H9 (cell line): Measurements from ENCODE around the gene KIF5C. TPM values are rescaled to one million over a fixed set of nuclear protein-coding genes. Genes with fewer than 3 reads are reported as not detected.

Experiments
- DNase-seq: peaks from one replicate; pipeline ENCODE4 v3.0.0-alpha.2; 2017
- H2AFZ ChIP-seq: one replicate; pipeline ENCODE4 v1.6.1; 2013; ENCODE audit warnings: mild to moderate bottlenecking, low read length, control low read depth, moderate library complexity
- H2AK5ac ChIP-seq: 2 replicates; pipeline ENCODE4 v1.6.1; 2013; ENCODE audit warnings: low read length, control low read depth, mixed read lengths; ENCODE audit not compliant: insufficient read length
- H2BK120ac ChIP-seq: one replicate; pipeline ENCODE4 v1.6.1; 2013; ENCODE audit warnings: low read depth, mild to moderate bottlenecking, low read length, control low read depth, inconsistent platforms; ENCODE audit not compliant: poor library complexity, severe bottlenecking
- H2BK12ac ChIP-seq: 2 replicates; pipeline ENCODE4 v1.6.1; 2013; ENCODE audit warnings: low read length, control low read depth, mixed read lengths, low read depth; ENCODE audit not compliant: insufficient read length
- H2BK15ac ChIP-seq: 2 replicates; pipeline ENCODE4 v1.6.1; 2013; ENCODE audit warnings: low read depth, low read length, control low read depth
- H2BK20ac ChIP-seq: one replicate; pipeline ENCODE4 v1.6.1; 2013; ENCODE audit warnings: low read depth, mild to moderate bottlenecking, low read length, control low read depth, inconsistent platforms; ENCODE audit not compliant: poor library complexity, severe bottlenecking
- H2BK5ac ChIP-seq: 2 replicates; pipeline ENCODE4 v1.6.1; 2013; ENCODE audit warnings: low read length, control low read depth, mixed read lengths; ENCODE audit not compliant: insufficient read length
- H3K14ac ChIP-seq: 2 replicates; pipeline ENCODE4 v1.6.1; 2013; ENCODE audit warnings: low read length, control low read depth; ENCODE audit not compliant: insufficient read depth
- H3K18ac ChIP-seq: 2 replicates; pipeline ENCODE4 v1.6.1; 2013; ENCODE audit warnings: low read depth, mild to moderate bottlenecking, mixed read lengths, low read length, control low read depth; ENCODE audit not compliant: insufficient read length
- H3K23ac ChIP-seq: 2 replicates; pipeline ENCODE4 v1.6.1; 2013; ENCODE audit warnings: low read length, control low read depth, mixed read lengths, low read depth; ENCODE audit not compliant: insufficient read length
- H3K23me2 ChIP-seq: 2 replicates; pipeline ENCODE4 v1.6.1; 2013; ENCODE audit warnings: low read depth, mild to moderate bottlenecking, mixed read lengths, low read length, control low read depth; ENCODE audit not compliant: insufficient read length, poor library complexity, severe bottlenecking
- H3K27ac ChIP-seq: 2 replicates; pipeline ENCODE4 v1.5.1; 2013; ENCODE audit warnings: low read length, control low read depth, mixed read lengths, low read depth; ENCODE audit not compliant: insufficient read length
- H3K27me3 ChIP-seq: 2 replicates; pipeline ENCODE4 v1.6.1; 2013; ENCODE audit warnings: low read length, control low read depth, inconsistent platforms; ENCODE audit not compliant: insufficient read depth
- H3K4ac ChIP-seq: 2 replicates; pipeline ENCODE4 v1.6.1; 2013; ENCODE audit warnings: low read depth, mild to moderate bottlenecking, control low read depth, inconsistent platforms, low read length, moderate library complexity
- H3K4me1 ChIP-seq: 2 replicates; pipeline ENCODE4 v1.6.1; 2013; ENCODE audit warnings: low read length, control low read depth, inconsistent platforms; ENCODE audit not compliant: insufficient read depth
- H3K4me2 ChIP-seq: 2 replicates; pipeline ENCODE4 v1.6.1; 2013; ENCODE audit warnings: low read length, control low read depth, mixed read lengths; ENCODE audit not compliant: insufficient read length, insufficient read depth
- H3K56ac ChIP-seq: 2 replicates; pipeline ENCODE4 v1.6.1; 2013; ENCODE audit warnings: low read depth, mild to moderate bottlenecking, mixed read lengths, low read length, control low read depth; ENCODE audit not compliant: insufficient read length
- H3K79me1 ChIP-seq: 2 replicates; pipeline ENCODE4 v1.6.1; 2013; ENCODE audit warnings: low read depth, mild to moderate bottlenecking, moderate library complexity, low read length, control low read depth, inconsistent platforms; ENCODE audit not compliant: insufficient read depth, poor library complexity, severe bottlenecking
- H3K79me2 ChIP-seq: 2 replicates; pipeline ENCODE4 v1.6.1; 2013; ENCODE audit warnings: low read length, control low read depth, inconsistent platforms; ENCODE audit not compliant: insufficient read depth
- H3K9ac ChIP-seq: 2 replicates; pipeline ENCODE4 v1.6.1; 2013; ENCODE audit warnings: low read length, control low read depth, mixed read lengths; ENCODE audit not compliant: insufficient read length; ENCODE audit errors: extremely low read depth
- H3K9me3 ChIP-seq: one replicate; pipeline ENCODE4 v1.6.1; 2013; ENCODE audit warnings: low read depth, low read length, inconsistent platforms; ENCODE audit not compliant: control insufficient read depth
- H3T11ph ChIP-seq: one replicate; pipeline ENCODE4 v1.6.1; 2013; ENCODE audit warnings: mild to moderate bottlenecking, low read length, control low read depth, inconsistent platforms
- H4K20me1 ChIP-seq: one replicate; pipeline ENCODE4 v1.6.1; 2013; ENCODE audit not compliant: control insufficient read depth, insufficient read length, insufficient read depth
- H4K5ac ChIP-seq: 2 replicates; pipeline ENCODE4 v1.6.1; 2013; ENCODE audit warnings: low read depth, mild to moderate bottlenecking, mixed read lengths, low read length, control low read depth; ENCODE audit not compliant: insufficient read length
- H4K8ac ChIP-seq: replicated peaks from 2 replicates; pipeline ENCODE4 v1.6.1; 2013; ENCODE audit warnings: low read length, control low read depth, mixed read lengths, low read depth; ENCODE audit not compliant: insufficient read length
- H4K91ac ChIP-seq: 2 replicates; pipeline ENCODE4 v1.6.1; 2013; ENCODE audit warnings: low read depth, mild to moderate bottlenecking, moderate library complexity, mixed read lengths, low read length, control low read depth; ENCODE audit not compliant: insufficient read length
- H3K27ac Mint-ChIP-seq, 3 experiments: 2 replicates in 2 of 3; 3 replicates in 1 of 3; pipeline ENCODE4 v1.8.0; 2020 to 2021; ENCODE audit warnings: mixed read lengths in 3 of 3, mild to moderate bottlenecking in 1 of 3, moderate library complexity in 1 of 3
- H3K27me3 Mint-ChIP-seq: 2 replicates; pipeline ENCODE4 v1.8.0; 2021; ENCODE audit warnings: low read depth, mild to moderate bottlenecking, moderate library complexity, mixed read lengths
- H3K36me3 Mint-ChIP-seq, 3 experiments: 2 replicates in 2 of 3; 3 replicates in 1 of 3; pipeline ENCODE4 v1.8.0; 2020 to 2021; ENCODE audit warnings: low read depth in 3 of 3, mixed read lengths in 3 of 3; ENCODE audit not compliant: insufficient read depth in 1 of 3
- H3K4me1 Mint-ChIP-seq, 2 experiments: 2 replicates each; pipeline ENCODE4 v1.8.0; 2020; ENCODE audit warnings: mixed read lengths in 2 of 2
- H3K4me3 Mint-ChIP-seq, 2 experiments: 2 replicates in 1 of 2; 3 replicates in 1 of 2; pipeline ENCODE4 v1.8.0; 2020 to 2021; ENCODE audit warnings: mild to moderate bottlenecking in 2 of 2, mixed read lengths in 2 of 2, moderate library complexity in 1 of 2
- H3K9me3 Mint-ChIP-seq, 2 experiments: 2 replicates in 1 of 2; 3 replicates in 1 of 2; pipeline ENCODE4 v1.8.0; 2020; ENCODE audit warnings: mild to moderate bottlenecking in 2 of 2, mixed read lengths in 2 of 2, moderate library complexity in 1 of 2
- CTCF ChIP-seq: fragments of 200-600 bp; sonication (generic); conservative IDR thresholded peaks from 3 replicates; pipeline ENCODE4 v1.8.0; 2021; ENCODE audit warnings: antibody characterized with exemption, mild to moderate bottlenecking
- WGBS: extraction: QIAGEN DNeasy Blood & Tissue Kit; methylation state at CpG from one replicate; pipeline ENCODE4 v1.1.7; 2013; ENCODE audit warnings: missing lambda C conversion rate, low lambda C conversion rate, mixed read lengths; ENCODE audit not compliant: insufficient read length; ENCODE audit errors: extremely low coverage; 5-methylcytosine and 5-hydroxymethylcytosine counted together
- total RNA-seq: library from RNA; stranded (reverse); gene quantifications from 2 replicates; pipeline ENCODE4 v1.2.1, GENCODE V29; 2021

Gene KIF5C
- total RNA-seq, 1 experiment from 2014 or later, result 52.9 TPM

GRCh38 chr2:148953426-148953825 is 78.4 kb downstream of the KIF5C start:
- Histone ChIP-seq H3K27me3 (no peaks in the 10 kb centered on the region), H4K20me1 (no peaks in the 10 kb centered on the region), H3T11ph (no peak overlapping the region), H3K27ac (no peak overlapping the region), H2BK20ac (no peak overlapping the region), H2BK12ac (no peak overlapping the region), H3K79me2 (no peaks in the 10 kb centered on the region), H3K23me2 (no peaks in the 10 kb centered on the region), H4K91ac (no peak overlapping the region), H2AFZ (no peak overlapping the region), H2BK15ac (no peak overlapping the region), H3K56ac (no peak overlapping the region), H2BK120ac (no peak overlapping the region), H4K8ac (no peak overlapping the region), H2BK5ac (no peak overlapping the region), H2AK5ac (no peak overlapping the region), H3K79me1 (no peaks in the 10 kb centered on the region), H3K9ac (no peak overlapping the region), H3K4ac (no peak overlapping the region), H3K14ac (no peak overlapping the region), H3K18ac (no peak overlapping the region), H4K5ac (no peak overlapping the region), H3K4me1 (no peaks in the 10 kb centered on the region), H3K4me2 (no peak overlapping the region), H3K23ac (no peak overlapping the region), H3K9me3 (no peaks in the 10 kb centered on the region)
- DNase-seq, result no peak
- Mint-ChIP-seq H3K4me3 (no peak overlapping the region), H3K9me3 (no peaks in the 10 kb centered on the region), H3K4me1 (no peaks in the 10 kb centered on the region), H3K27ac (no peak overlapping the region), H3K36me3 (peaks cover 30 to 58% (median 48%) of the 10 kb centered on the region in 3 experiments), H3K27me3 (peaks cover 2% of the 10 kb centered on the region; the same call in 1 of the 2 replicates)
- no peak for TF ChIP-seq CTCF
- WGBS, result no CpG with 5 or more reads among the region's 6 CpGs
